ENCODE measurements around the gene ADRA2B.
"Not testable (repeated sequence)": the region's sequence is repeated elsewhere in the genome, so short reads cannot be mapped to it uniquely, and the experiment has no call there.

The ADRA2B gene

GRCh38 chr2:96085541-96086355 lies 30.6 kb downstream of the ADRA2B start:
- Histone ChIP-seq H3K4me1 (ENCODE audit: insufficient read depth, low read length) (no peaks in the 10 kb centered on the region), H3K36me3 (ENCODE audit: insufficient read depth, low read depth, low read length) (no peaks in the 10 kb centered on the region), H3K27ac (ENCODE audit: low read length) (no peak overlapping the region), H3K9ac (ENCODE audit: low read depth, low read length) (no peak overlapping the region), H3K4me3 (ENCODE audit: low read length) (no peak overlapping the region), H3K9me3 (ENCODE audit: insufficient read depth, low read depth, low read length) (no peaks in the 10 kb centered on the region), H3K27me3 (ENCODE audit: insufficient read depth, low read length) (no peaks in the 10 kb centered on the region)

- not testable (repeated sequence) for H3K4me1 ChIP-seq (ENCODE audit: insufficient read depth, low read length); H3K27me3 ChIP-seq (ENCODE audit: insufficient read depth, low read length); H3K9ac ChIP-seq (ENCODE audit: low read depth, low read length); H3K27ac ChIP-seq (ENCODE audit: low read length); H3K36me3 ChIP-seq (ENCODE audit: insufficient read depth, low read depth, low read length); H3K4me3 ChIP-seq (ENCODE audit: low read length); H3K9me3 ChIP-seq (ENCODE audit: insufficient read depth, low read depth, low read length)
Observed at GRCh38 chr2:96084858-96085518, 31.4 kb downstream of the ADRA2B start.

GRCh38 chr2:96083989-96084857 lies 32.1 kb downstream of the ADRA2B start:
- Histone ChIP-seq H3K4me1 (ENCODE audit: insufficient read depth, low read length) (no peaks in the 10 kb centered on the region), H3K9me3 (ENCODE audit: insufficient read depth, low read depth, low read length) (no peaks in the 10 kb centered on the region)

GRCh38 chr2:96083064-96083939 lies 33.1 kb downstream of the ADRA2B start:
- Histone ChIP-seq H3K27ac (ENCODE audit: low read length) (no peak overlapping the region), H3K9me3 (ENCODE audit: insufficient read depth, low read depth, low read length) (no peaks in the 10 kb centered on the region), H3K4me3 (ENCODE audit: low read length) (no peak overlapping the region), H3K4me1 (ENCODE audit: insufficient read depth, low read length) (no peaks in the 10 kb centered on the region), H3K27me3 (ENCODE audit: insufficient read depth, low read length) (no peaks in the 10 kb centered on the region), H3K9ac (ENCODE audit: low read depth, low read length) (no peak overlapping the region), H3K36me3 (ENCODE audit: insufficient read depth, low read depth, low read length) (no peaks in the 10 kb centered on the region)

More at GRCh38 chr2:96083989-96084857, 32.1 kb downstream of the ADRA2B start:
- H3K27me3 ChIP-seq (ENCODE audit: insufficient read depth, low read length): no peaks in the 10 kb centered on the region
- no peak overlapping the region for H3K4me3 ChIP-seq (ENCODE audit: low read length)
- no peaks in the 10 kb centered on the region for H3K36me3 ChIP-seq (ENCODE audit: insufficient read depth, low read depth, low read length)
- no peak overlapping the region for H3K27ac ChIP-seq (ENCODE audit: low read length)
- no peak overlapping the region for H3K9ac ChIP-seq (ENCODE audit: low read depth, low read length)

- no peaks in the 10 kb centered on the region for H3K27me3 ChIP-seq (ENCODE audit: insufficient read depth, low read length)
- H3K9ac ChIP-seq (ENCODE audit: low read depth, low read length): no peak overlapping the region
- H3K27ac ChIP-seq (ENCODE audit: low read length): no peak overlapping the region
- H3K9me3 ChIP-seq (ENCODE audit: insufficient read depth, low read depth, low read length): no peaks in the 10 kb centered on the region
- H3K36me3 ChIP-seq (ENCODE audit: insufficient read depth, low read depth, low read length): no peaks in the 10 kb centered on the region
- H3K4me1 ChIP-seq (ENCODE audit: insufficient read depth, low read length): no peaks in the 10 kb centered on the region
- H3K4me3 ChIP-seq (ENCODE audit: low read length): no peak overlapping the region
Observed at GRCh38 chr2:96082211-96083063, 33.9 kb downstream of the ADRA2B start.

GRCh38 chr2:96081042-96081441 lies 35.3 kb downstream of the ADRA2B start:
- H3K4me1 ChIP-seq (ENCODE audit: insufficient read depth, low read length): no peaks in the 10 kb centered on the region
- no peak overlapping the region for H3K4me3 ChIP-seq (ENCODE audit: low read length)
- no peak overlapping the region for H3K9ac ChIP-seq (ENCODE audit: low read depth, low read length)
- no peak overlapping the region for H3K27ac ChIP-seq (ENCODE audit: low read length)
- no peaks in the 10 kb centered on the region for H3K9me3 ChIP-seq (ENCODE audit: insufficient read depth, low read depth, low read length)
- no peaks in the 10 kb centered on the region for H3K36me3 ChIP-seq (ENCODE audit: insufficient read depth, low read depth, low read length)
- no peaks in the 10 kb centered on the region for H3K27me3 ChIP-seq (ENCODE audit: insufficient read depth, low read length)

- Histone ChIP-seq H3K4me3 (ENCODE audit: low read length) (no peak overlapping the region), H3K36me3 (ENCODE audit: insufficient read depth, low read depth, low read length) (no peaks in the 10 kb centered on the region), H3K27me3 (ENCODE audit: insufficient read depth, low read length) (no peaks in the 10 kb centered on the region), H3K9me3 (ENCODE audit: insufficient read depth, low read depth, low read length) (no peaks in the 10 kb centered on the region), H3K27ac (ENCODE audit: low read length) (no peak overlapping the region), H3K9ac (ENCODE audit: low read depth, low read length) (no peak overlapping the region), H3K4me1 (ENCODE audit: insufficient read depth, low read length) (no peaks in the 10 kb centered on the region)
Observed at GRCh38 chr2:96075199-96075771, 41.1 kb downstream of the ADRA2B start.

- Histone ChIP-seq H3K27ac (ENCODE audit: low read length) (no peak overlapping the region), H3K9me3 (ENCODE audit: insufficient read depth, low read depth, low read length) (no peaks in the 10 kb centered on the region), H3K4me3 (ENCODE audit: low read length) (no peak overlapping the region), H3K4me1 (ENCODE audit: insufficient read depth, low read length) (no peaks in the 10 kb centered on the region), H3K36me3 (ENCODE audit: insufficient read depth, low read depth, low read length) (no peaks in the 10 kb centered on the region), H3K9ac (ENCODE audit: low read depth, low read length) (no peak overlapping the region), H3K27me3 (ENCODE audit: insufficient read depth, low read length) (no peaks in the 10 kb centered on the region)
Observed at GRCh38 chr2:96074156-96074555, 42.2 kb downstream of the ADRA2B start.

GRCh38 chr2:96073170-96073775 lies 43.1 kb downstream of the ADRA2B start:
- Histone ChIP-seq H3K9me3 (ENCODE audit: insufficient read depth, low read depth, low read length) (no peaks in the 10 kb centered on the region), H3K4me3 (ENCODE audit: low read length) (no peak overlapping the region), H3K9ac (ENCODE audit: low read depth, low read length) (no peak overlapping the region), H3K27me3 (ENCODE audit: insufficient read depth, low read length) (no peaks in the 10 kb centered on the region), H3K27ac (ENCODE audit: low read length) (no peak overlapping the region), H3K36me3 (ENCODE audit: insufficient read depth, low read depth, low read length) (no peaks in the 10 kb centered on the region), H3K4me1 (ENCODE audit: insufficient read depth, low read length) (no peaks in the 10 kb centered on the region)

- Histone ChIP-seq H3K9ac (ENCODE audit: low read depth, low read length) (no peak overlapping the region), H3K4me3 (ENCODE audit: low read length) (no peak overlapping the region), H3K27me3 (ENCODE audit: insufficient read depth, low read length) (no peaks in the 10 kb centered on the region), H3K27ac (ENCODE audit: low read length) (no peak overlapping the region), H3K4me1 (ENCODE audit: insufficient read depth, low read length) (no peaks in the 10 kb centered on the region), H3K9me3 (ENCODE audit: insufficient read depth, low read depth, low read length) (no peaks in the 10 kb centered on the region), H3K36me3 (ENCODE audit: insufficient read depth, low read depth, low read length) (no peaks in the 10 kb centered on the region)
Observed at GRCh38 chr2:96072746-96073145, 43.6 kb downstream of the ADRA2B start.
